Kidney (tissue), 14 donors: Measurements from ENCODE around the gene PSMB4. TPM values are rescaled to one million over a fixed set of nuclear protein-coding genes. Genes with fewer than 3 reads are reported as not detected.

Experiments used
- DNase-seq, 5 donors: peaks; one replicate each; pipeline ENCODE4 v3.0.0-alpha.2; 2013 to 2020
- FAIRE-seq: peaks from 2 replicates; lab custom pipeline; 2012; peaks lifted over from hg19 to GRCh38; lab: Jason Lieb, UNC
- H3K27ac ChIP-seq, 2 donors: one replicate each; pipeline ENCODE4 v1.7.0; 2013; ENCODE audit warnings: low read depth in 2 of 2, low read length in 2 of 2, inconsistent platforms in 1 of 2
- H3K27me3 ChIP-seq: one replicate; pipeline ENCODE4 v1.7.1; 2013; ENCODE audit warnings: low read length, inconsistent platforms; ENCODE audit not compliant: control insufficient read depth, insufficient read depth
- H3K36me3 ChIP-seq, 3 donors: one replicate each; pipeline versions ENCODE4 v1.7.0 to v1.7.1; 2013; ENCODE audit warnings: low read length in 3 of 3, control low read depth in 1 of 3, inconsistent platforms in 1 of 3; ENCODE audit not compliant: insufficient read depth in 3 of 3, control insufficient read depth in 2 of 3
- H3K4me1 ChIP-seq, 3 donors: one replicate each; pipeline versions ENCODE4 v1.7.0 to v1.7.1; 2013; ENCODE audit warnings: low read length in 3 of 3, inconsistent platforms in 1 of 3, low read depth in 1 of 3; ENCODE audit not compliant: control insufficient read depth in 2 of 3, insufficient read depth in 2 of 3
- H3K4me3 ChIP-seq, 3 donors: one replicate each; pipeline versions ENCODE4 v1.7.0 to v1.8.1; 2013; ENCODE audit warnings: low read length in 3 of 3, control low read depth in 1 of 3, inconsistent platforms in 1 of 3
- H3K9ac ChIP-seq, 3 donors: one replicate each; pipeline versions ENCODE4 v1.7.0 to v1.7.1; 2013; ENCODE audit warnings: low read length in 3 of 3, control low read depth in 1 of 3, inconsistent platforms in 1 of 3
- H3K9me3 ChIP-seq, 3 donors: one replicate each; pipeline versions ENCODE4 v1.7.0 to v1.7.1; 2013; ENCODE audit warnings: low read length in 3 of 3, control low read depth in 1 of 3, inconsistent platforms in 1 of 3; ENCODE audit not compliant: control insufficient read depth in 2 of 3, insufficient read depth in 1 of 3
- CTCF ChIP-seq: IDR thresholded peaks from 3 replicates; pipeline ENCODE4 v1.5.1; 2012; ENCODE audit warnings: mild to moderate bottlenecking, moderate library complexity, borderline replicate concordance; ENCODE audit not compliant: insufficient read depth; ENCODE audit errors: extremely low read depth
- intact Hi-C: fragments of 100-400 bp; cut with DNase I; formaldehyde crosslinking; loops from one replicate; pipeline ENCODE4 v1.11.1; 2022
- polyA plus RNA-seq: library from polyadenylated mRNA; stranded (reverse); fragments of 350-450 nt; fragmentation: Illumina TruSeq; extraction: RNeasy Lipid Tissue Mini Kit (QIAGEN cat#74804); gene quantifications from one replicate; pipeline ENCODE4 v1.2.3, GENCODE V29; 2014; ENCODE audit warnings: low read depth, low replicate concordance; ENCODE audit not compliant: insufficient read depth
- total RNA-seq: library from RNA; stranded (reverse); fragmentation: NEBNext Ultra II Directional; extraction: Animal tissue kit (Norgen Biotek cat#: 25700); gene quantifications from one replicate; pipeline ENCODE4 v1.2.1, GENCODE V29; 2021
- donor health status: control.
- donor health status: control.
- donor health status: control.
- donor health status: control.
- donor health status: control.
- donor health status: DM: yes; HTN: yes; CAD: no.
- donor health status: Normal renal cell carcinoma (clear cell type).

The PSMB4 gene
- total and polyA plus RNA-seq, 2 donors from 2014 or later, result 212 to 436 TPM

- no peak overlapping the region for H3K4me3 ChIP-seq
- no peak overlapping the region for H3K9ac ChIP-seq
- H3K27ac ChIP-seq, result no peak overlapping the region
- TF ChIP-seq CTCF, result no peak
- H3K9me3 ChIP-seq, result peaks cover 0 to 2% (median 0%) of the 10 kb centered on the region in 3 donors
- peaks cover 0 to 2% (median 2%) of the 10 kb centered on the region in 3 donors for H3K4me1 ChIP-seq
- FAIRE-seq (no peak), DNase-seq (no peak)
- no peaks in the 10 kb centered on the region for H3K27me3 ChIP-seq
- intact Hi-C loops, result no loop called here
- H3K36me3 ChIP-seq, result peaks cover 0 to 31% (median 13%) of the 10 kb centered on the region in 3 donors
Observed at GRCh38 chr1:151362308-151363155, 36.8 kb upstream of the PSMB4 start.

GRCh38 chr1:151364996-151365395 lies 34.4 kb upstream of the PSMB4 start:
- no peak overlapping the region for H3K27ac ChIP-seq
- H3K36me3 ChIP-seq, result peaks cover 0 to 31% (median 13%) of the 10 kb centered on the region in 3 donors
- peaks cover 0 to 2% (median 0%) of the 10 kb centered on the region in 3 donors for H3K9me3 ChIP-seq
- peaks cover 0 to 26% (median 25%) of the 10 kb centered on the region in 3 donors for H3K4me1 ChIP-seq
- DNase-seq (no peak), FAIRE-seq (no peak)
- H3K4me3 ChIP-seq, result no peak overlapping the region
- no peak for TF ChIP-seq CTCF
- no peaks in the 10 kb centered on the region for H3K27me3 ChIP-seq
- intact Hi-C loops, result no loop called here
- H3K9ac ChIP-seq, result no peak overlapping the region

- Histone ChIP-seq H3K4me3 (peak overlapping the region in 1 of 3 donors; percentile 9), H3K9ac (peak overlapping the region in 2 of 3 donors; percentile 17 to 21), H3K27ac (peak overlapping the region; percentile 68 to 84), H3K4me1 (peaks cover 0 to 48% (median 42%) of the 10 kb centered on the region in 3 donors), H3K9me3 (no peaks in the 10 kb centered on the region), H3K36me3 (peaks cover 0 to 31% (median 13%) of the 10 kb centered on the region in 3 donors), H3K27me3 (no peaks in the 10 kb centered on the region)
- intact Hi-C loops, result no loop called here
- FAIRE-seq, result no peak
- TF ChIP-seq CTCF, result no peak
- peak in 1 of 5 donors; percentile 6 for DNase-seq
Observed at GRCh38 chr1:151367658-151368392, 31.5 kb upstream of the PSMB4 start.
